ENCODE measurements around the gene LYRM4. TPM values are rescaled to one million over a fixed set of nuclear protein-coding genes. Genes with fewer than 3 reads are reported as not detected.

Gene LYRM4
- total RNA-seq, 1 donor from 2014 or later, result 26.2 TPM

GRCh38 chr6:5285526-5285925 lies 24.8 kb upstream of the LYRM4 start:
- DNase-seq (no peak), ATAC-seq (ENCODE audit: poor library complexity) (no peak)
- intact Hi-C loops (cut with DNase I), result no loop called here

GRCh38 chr6:5285081-5285480 lies 24.3 kb upstream of the LYRM4 start:
- intact Hi-C loops (cut with DNase I), result no loop called here
- no peak for ATAC-seq (ENCODE audit: poor library complexity)

GRCh38 chr6:5282191-5282623 lies 21.5 kb upstream of the LYRM4 start:
- intact Hi-C loops (cut with DNase I), result no loop called here
- DNase-seq (no peak), ATAC-seq (ENCODE audit: poor library complexity) (no peak)

More at GRCh38 chr6:5285081-5285480, 24.3 kb upstream of the LYRM4 start:
- no peak for DNase-seq

GRCh38 chr6:5280920-5281319 lies 20.2 kb upstream of the LYRM4 start:
- intact Hi-C loops (cut with DNase I), result no loop called here
- DNase-seq (no peak), ATAC-seq (ENCODE audit: poor library complexity) (no peak)

GRCh38 chr6:5279891-5280338 lies 19.2 kb upstream of the LYRM4 start:
- intact Hi-C loops (cut with DNase I), result no loop called here
- ATAC-seq (ENCODE audit: poor library complexity) (no peak), DNase-seq (no peak)

GRCh38 chr6:5278565-5279120 lies 17.9 kb upstream of the LYRM4 start:
- no peak for ATAC-seq (ENCODE audit: poor library complexity)
- intact Hi-C loops (cut with DNase I), result no loop called here

GRCh38 chr6:5278047-5278446 lies 17.3 kb upstream of the LYRM4 start:
- no peak for DNase-seq
- intact Hi-C loops (cut with DNase I), result no loop called here
- ATAC-seq (ENCODE audit: poor library complexity), result no peak

More at GRCh38 chr6:5278565-5279120, 17.9 kb upstream of the LYRM4 start:
- no peak for DNase-seq

- intact Hi-C loops (cut with DNase I), result no loop called here
- ATAC-seq (ENCODE audit: poor library complexity), result no peak
- DNase-seq, result no peak
Measured at GRCh38 chr6:5277589-5277988, 16.8 kb upstream of the LYRM4 start.

- ATAC-seq (ENCODE audit: poor library complexity) (no peak), DNase-seq (no peak)
- intact Hi-C loops (cut with DNase I), result no loop called here
Measured at GRCh38 chr6:5276581-5276980, 15.8 kb upstream of the LYRM4 start.

- DNase-seq (no peak), ATAC-seq (ENCODE audit: poor library complexity) (no peak)
- intact Hi-C loops (cut with DNase I), result no loop called here
Measured at GRCh38 chr6:5275497-5275896, 14.7 kb upstream of the LYRM4 start.

- no peak for DNase-seq
- ATAC-seq (ENCODE audit: poor library complexity), result no peak
- intact Hi-C loops (cut with DNase I), result no loop called here
Measured at GRCh38 chr6:5274231-5274630, 13.5 kb upstream of the LYRM4 start.

- intact Hi-C loops (cut with DNase I), result no loop called here
- ATAC-seq (ENCODE audit: poor library complexity) (no peak), DNase-seq (no peak)
Measured at GRCh38 chr6:5271926-5272325, 11.2 kb upstream of the LYRM4 start.

GRCh38 chr6:5270093-5270680 lies 9.4 kb upstream of the LYRM4 start:
- DNase-seq, result no peak
- intact Hi-C loops (cut with DNase I), result no loop called here
- no peak for ATAC-seq (ENCODE audit: poor library complexity)

- no peak for ATAC-seq (ENCODE audit: poor library complexity)
- no peak for DNase-seq
- intact Hi-C loops (cut with DNase I), result no loop called here
Measured at GRCh38 chr6:5266423-5266822, 5.7 kb upstream of the LYRM4 start.

- intact Hi-C loops (cut with DNase I), result loop anchor here (5.0 kb wide), 1 partner anchor 119 kb away; no protein-coding TSS in a partner anchor
- DNase-seq, result no peak
- ATAC-seq (ENCODE audit: poor library complexity), result no peak
Measured at GRCh38 chr6:5261545-5262109, 877 bp upstream of the LYRM4 start.

GRCh38 chr6:5260111-5260620 lies 584 bp downstream of the LYRM4 start:
- DNase-seq, result peak; percentile 70
- ATAC-seq (ENCODE audit: poor library complexity), result peak; percentile 59
- intact Hi-C loops (cut with DNase I), result loop anchor here (5.0 kb wide), 1 partner anchor 118 kb away; no protein-coding TSS in a partner anchor

- intact Hi-C loops (cut with DNase I), result no loop called here
- DNase-seq, result no peak
- ATAC-seq (ENCODE audit: poor library complexity), result no peak
Measured at GRCh38 chr6:5259428-5259827, 1.3 kb downstream of the LYRM4 start.

- intact Hi-C loops (cut with DNase I), result no loop called here
- DNase-seq, result no peak
- no peak for ATAC-seq (ENCODE audit: poor library complexity)
Measured at GRCh38 chr6:5257400-5257799, 3.4 kb downstream of the LYRM4 start.

GRCh38 chr6:5256952-5257351 lies 3.8 kb downstream of the LYRM4 start:
- ATAC-seq (ENCODE audit: poor library complexity) (no peak), DNase-seq (no peak)
- intact Hi-C loops (cut with DNase I), result no loop called here

- ATAC-seq (ENCODE audit: poor library complexity) (no peak), DNase-seq (no peak)
- intact Hi-C loops (cut with DNase I), result no loop called here
Measured at GRCh38 chr6:5250911-5251310, 9.8 kb downstream of the LYRM4 start.

Data from Right ventricle myocardium superior (tissue), 1 donor.